Stomach smooth muscle (tissue), 2 donors: ENCODE results near the gene SND1.

Experiments used
- H3K27ac ChIP-seq: one replicate; pipeline ENCODE4 v1.7.0; 2013; ENCODE audit warnings: mild to moderate bottlenecking, low read length, inconsistent platforms
- H3K27me3 ChIP-seq, 2 donors: one replicate each; pipeline ENCODE4 v1.7.0; 2013; ENCODE audit warnings: low read length in 2 of 2; ENCODE audit not compliant: insufficient read depth in 2 of 2, control insufficient read depth in 1 of 2
- H3K36me3 ChIP-seq, 2 donors: one replicate each; pipeline ENCODE4 v1.7.0; 2013; ENCODE audit warnings: low read length in 2 of 2; ENCODE audit not compliant: control insufficient read depth in 2 of 2, insufficient read depth in 2 of 2
- H3K4me1 ChIP-seq: one replicate; pipeline ENCODE4 v1.7.0; 2013; ENCODE audit warnings: low read length; ENCODE audit not compliant: control insufficient read depth, insufficient read depth
- H3K4me3 ChIP-seq, 2 donors: one replicate each; pipeline ENCODE4 v1.7.0; 2013; ENCODE audit warnings: low read length in 2 of 2
- H3K9ac ChIP-seq, 2 donors: one replicate each; pipeline ENCODE4 v1.7.0; 2013; ENCODE audit warnings: low read length in 2 of 2, mild to moderate bottlenecking in 1 of 2
- H3K9me3 ChIP-seq, 2 donors: one replicate each; pipeline ENCODE4 v1.7.0; 2013; ENCODE audit warnings: low read length in 2 of 2; ENCODE audit not compliant: control insufficient read depth in 2 of 2
- donor health status: healthy.
- donor health status: Pancreatic carcinoma.

The SND1 gene

GRCh38 chr7:127986581-127987521 lies 334.9 kb downstream of the SND1 start:
- no peak overlapping the region for H3K27ac ChIP-seq
- H3K36me3 ChIP-seq, result peaks cover 2 to 3% of the 10 kb centered on the region in 2 donors
- no peaks in the 10 kb centered on the region for H3K9me3 ChIP-seq
- no peak overlapping the region for H3K4me3 ChIP-seq
- peaks cover 7% of the 10 kb centered on the region for H3K4me1 ChIP-seq
- H3K27me3 ChIP-seq, result no peaks in the 10 kb centered on the region
- no peak overlapping the region for H3K9ac ChIP-seq

- Histone ChIP-seq H3K9ac (no peak overlapping the region), H3K9me3 (no peaks in the 10 kb centered on the region), H3K27me3 (no peaks in the 10 kb centered on the region), H3K36me3 (peaks cover 2 to 3% of the 10 kb centered on the region in 2 donors), H3K27ac (no peak overlapping the region), H3K4me3 (no peak overlapping the region), H3K4me1 (peaks cover 6% of the 10 kb centered on the region)
Observed at GRCh38 chr7:127988751-127989150, 336.8 kb downstream of the SND1 start.

- H3K27me3 ChIP-seq, result no peaks in the 10 kb centered on the region
- H3K4me1 ChIP-seq, result peaks cover 20% of the 10 kb centered on the region
- H3K36me3 ChIP-seq, result peaks cover 2 to 3% of the 10 kb centered on the region in 2 donors
Observed at GRCh38 chr7:127993317-127993716, 341.3 kb downstream of the SND1 start.

GRCh38 chr7:127993987-127994386 lies 342.0 kb downstream of the SND1 start:
- Histone ChIP-seq H3K36me3 (peaks cover 2 to 6% of the 10 kb centered on the region in 2 donors), H3K9me3 (no peaks in the 10 kb centered on the region), H3K27me3 (no peaks in the 10 kb centered on the region), H3K4me3 (no peak overlapping the region), H3K9ac (no peak overlapping the region), H3K4me1 (peaks cover 20% of the 10 kb centered on the region), H3K27ac (no peak overlapping the region)

More at GRCh38 chr7:127993317-127993716, 341.3 kb downstream of the SND1 start:
- H3K9ac ChIP-seq, result no peak overlapping the region
- H3K4me3 ChIP-seq, result no peak overlapping the region
- no peaks in the 10 kb centered on the region for H3K9me3 ChIP-seq
- no peak overlapping the region for H3K27ac ChIP-seq

GRCh38 chr7:127995156-127995880 lies 343.3 kb downstream of the SND1 start:
- peaks cover 2 to 6% of the 10 kb centered on the region in 2 donors for H3K36me3 ChIP-seq
- peak overlapping the region in 1 of 2 donors; percentile 39 for H3K9ac ChIP-seq
- H3K4me3 ChIP-seq, result peak overlapping the region; percentile 23 to 44
- H3K27ac ChIP-seq, result peak overlapping the region; percentile 32
- no peaks in the 10 kb centered on the region for H3K27me3 ChIP-seq
- H3K4me1 ChIP-seq, result peaks cover 20% of the 10 kb centered on the region
- H3K9me3 ChIP-seq, result no peaks in the 10 kb centered on the region

GRCh38 chr7:127995881-127996215 lies 343.9 kb downstream of the SND1 start:
- peaks cover 2 to 3% of the 10 kb centered on the region in 2 donors for H3K36me3 ChIP-seq
- peak overlapping the region in 1 of 2 donors; percentile 44 for H3K4me3 ChIP-seq
- H3K27ac ChIP-seq, result peak overlapping the region; percentile 32
- no peaks in the 10 kb centered on the region for H3K27me3 ChIP-seq
- H3K9ac ChIP-seq, result peak overlapping the region in 1 of 2 donors; percentile 39
- peaks cover 20% of the 10 kb centered on the region for H3K4me1 ChIP-seq
- no peaks in the 10 kb centered on the region for H3K9me3 ChIP-seq

GRCh38 chr7:127996253-127997071 lies 344.5 kb downstream of the SND1 start:
- Histone ChIP-seq H3K9ac (no peak overlapping the region), H3K4me1 (peaks cover 20% of the 10 kb centered on the region), H3K4me3 (no peak overlapping the region), H3K36me3 (peaks cover 0 to 3% of the 10 kb centered on the region in 2 donors), H3K27ac (peak overlapping the region; percentile 37), H3K9me3 (no peaks in the 10 kb centered on the region), H3K27me3 (no peaks in the 10 kb centered on the region)

GRCh38 chr7:127997226-127997922 lies 345.4 kb downstream of the SND1 start:
- H3K4me3 ChIP-seq, result no peak overlapping the region
- H3K27ac ChIP-seq, result no peak overlapping the region
- H3K36me3 ChIP-seq, result peaks cover 0 to 3% of the 10 kb centered on the region in 2 donors
- H3K9ac ChIP-seq, result no peak overlapping the region
- H3K27me3 ChIP-seq, result no peaks in the 10 kb centered on the region
- H3K4me1 ChIP-seq, result peaks cover 20% of the 10 kb centered on the region
- no peaks in the 10 kb centered on the region for H3K9me3 ChIP-seq

- H3K9me3 ChIP-seq, result no peaks in the 10 kb centered on the region
- no peak overlapping the region for H3K9ac ChIP-seq
- no peak overlapping the region for H3K27ac ChIP-seq
- H3K4me1 ChIP-seq, result peaks cover 22% of the 10 kb centered on the region
- H3K27me3 ChIP-seq, result no peaks in the 10 kb centered on the region
- peaks cover 0 to 3% of the 10 kb centered on the region in 2 donors for H3K36me3 ChIP-seq
- no peak overlapping the region for H3K4me3 ChIP-seq
Observed at GRCh38 chr7:127998671-127999070, 346.7 kb downstream of the SND1 start.

GRCh38 chr7:128000048-128000447 lies 348.1 kb downstream of the SND1 start:
- H3K27ac ChIP-seq, result no peak overlapping the region
- no peak overlapping the region for H3K9ac ChIP-seq
- peaks cover 20% of the 10 kb centered on the region for H3K4me1 ChIP-seq
- H3K27me3 ChIP-seq, result no peaks in the 10 kb centered on the region
- peaks cover 0 to 3% of the 10 kb centered on the region in 2 donors for H3K36me3 ChIP-seq
- no peaks in the 10 kb centered on the region for H3K9me3 ChIP-seq
- H3K4me3 ChIP-seq, result no peak overlapping the region
